GM18526 (cell line): Measurements from ENCODE around the gene ADAM11.

Experiments
- POLR2A ChIP-seq: IDR thresholded peaks from 3 replicates; pipeline ENCODE4 v1.6.1; 2011; ENCODE audit not compliant: insufficient read length; ENCODE audit errors: extremely low read depth

ADAM11 gene, protein sequence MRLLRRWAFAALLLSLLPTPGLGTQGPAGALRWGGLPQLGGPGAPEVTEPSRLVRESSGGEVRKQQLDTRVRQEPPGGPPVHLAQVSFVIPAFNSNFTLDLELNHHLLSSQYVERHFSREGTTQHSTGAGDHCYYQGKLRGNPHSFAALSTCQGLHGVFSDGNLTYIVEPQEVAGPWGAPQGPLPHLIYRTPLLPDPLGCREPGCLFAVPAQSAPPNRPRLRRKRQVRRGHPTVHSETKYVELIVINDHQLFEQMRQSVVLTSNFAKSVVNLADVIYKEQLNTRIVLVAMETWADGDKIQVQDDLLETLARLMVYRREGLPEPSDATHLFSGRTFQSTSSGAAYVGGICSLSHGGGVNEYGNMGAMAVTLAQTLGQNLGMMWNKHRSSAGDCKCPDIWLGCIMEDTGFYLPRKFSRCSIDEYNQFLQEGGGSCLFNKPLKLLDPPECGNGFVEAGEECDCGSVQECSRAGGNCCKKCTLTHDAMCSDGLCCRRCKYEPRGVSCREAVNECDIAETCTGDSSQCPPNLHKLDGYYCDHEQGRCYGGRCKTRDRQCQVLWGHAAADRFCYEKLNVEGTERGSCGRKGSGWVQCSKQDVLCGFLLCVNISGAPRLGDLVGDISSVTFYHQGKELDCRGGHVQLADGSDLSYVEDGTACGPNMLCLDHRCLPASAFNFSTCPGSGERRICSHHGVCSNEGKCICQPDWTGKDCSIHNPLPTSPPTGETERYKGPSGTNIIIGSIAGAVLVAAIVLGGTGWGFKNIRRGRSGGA

DNA sequence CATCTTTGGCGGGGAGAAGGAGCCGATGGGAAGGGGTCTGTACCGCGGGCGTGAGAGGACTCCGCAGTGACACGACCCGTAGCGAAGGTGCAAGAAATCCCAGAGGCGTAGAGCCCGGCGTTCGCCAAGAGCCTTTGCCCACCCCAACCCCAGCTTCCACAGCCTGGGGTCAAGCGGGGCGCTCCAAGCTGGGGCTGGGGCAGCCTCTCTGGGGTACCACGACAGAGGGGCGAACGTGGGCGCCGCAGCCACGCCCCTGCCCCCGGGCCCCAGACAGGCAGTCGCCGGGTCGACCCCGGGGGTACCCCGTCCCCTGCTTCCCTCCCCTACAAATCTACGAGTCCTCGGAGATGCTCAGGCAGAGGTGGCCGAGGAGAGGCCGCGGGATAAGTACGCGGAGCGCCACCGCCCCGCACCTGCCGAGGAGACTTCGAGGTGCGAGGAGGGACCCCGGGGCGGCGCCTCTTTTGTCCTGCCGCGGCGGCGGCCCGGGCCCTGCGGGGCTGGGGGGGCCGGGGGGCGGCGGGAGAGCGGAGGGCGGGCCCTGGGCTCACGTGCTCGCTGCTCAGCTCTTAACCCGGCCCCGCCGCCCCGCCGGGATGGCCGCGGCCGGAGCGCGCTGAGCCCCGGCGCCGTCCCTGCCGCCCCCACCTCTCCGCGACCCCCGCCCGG lies at the start of gene ADAM11:
ADAM11 (plus strand) TSS at position 575 of the 672 bp plus-strand sequence. CDS start 212 bp downstream, outside the sequence.
- no peak for TF ChIP-seq POLR2A

DNA sequence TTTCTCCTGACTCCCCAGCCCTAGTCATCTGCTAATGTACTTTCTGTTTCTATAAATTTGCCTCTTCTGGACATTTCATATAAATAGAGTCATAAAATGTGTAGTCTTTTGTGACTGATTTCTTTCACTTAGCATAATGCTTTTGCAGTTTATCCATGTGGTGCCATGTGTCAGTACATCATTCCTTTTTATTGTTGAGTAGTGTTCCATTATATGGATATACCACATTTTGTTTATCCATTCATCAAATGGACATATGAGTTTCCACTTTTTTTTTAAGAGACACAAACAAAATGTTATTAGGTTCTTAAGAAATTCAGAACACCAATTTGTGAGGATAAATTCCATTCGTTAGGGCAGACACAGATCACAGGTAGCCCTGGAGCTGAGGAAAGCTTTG lies 39.3 kb upstream of the ADAM11 start:
- TF ChIP-seq POLR2A: no peak

DNA sequence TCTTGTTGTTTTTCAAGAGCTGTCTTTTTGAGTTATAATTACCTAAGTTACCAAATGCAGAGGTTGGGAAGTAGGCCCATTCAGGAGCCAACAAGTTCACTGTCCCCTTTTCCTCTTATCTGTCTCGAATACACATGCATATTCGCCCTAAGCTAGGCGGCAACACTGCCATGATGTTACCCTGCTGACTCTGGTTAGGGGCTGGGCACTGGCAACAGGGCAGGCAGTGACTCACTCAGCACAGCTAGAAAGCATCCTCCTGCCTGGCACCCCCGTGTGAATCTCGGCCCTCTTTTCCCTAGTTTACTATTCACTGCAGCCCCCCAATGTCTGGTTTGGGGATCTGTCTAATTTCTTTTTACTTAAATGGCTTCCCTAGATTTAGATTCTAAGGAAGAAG lies 36.5 kb upstream of the ADAM11 start:
- no peak for TF ChIP-seq POLR2A

DNA sequence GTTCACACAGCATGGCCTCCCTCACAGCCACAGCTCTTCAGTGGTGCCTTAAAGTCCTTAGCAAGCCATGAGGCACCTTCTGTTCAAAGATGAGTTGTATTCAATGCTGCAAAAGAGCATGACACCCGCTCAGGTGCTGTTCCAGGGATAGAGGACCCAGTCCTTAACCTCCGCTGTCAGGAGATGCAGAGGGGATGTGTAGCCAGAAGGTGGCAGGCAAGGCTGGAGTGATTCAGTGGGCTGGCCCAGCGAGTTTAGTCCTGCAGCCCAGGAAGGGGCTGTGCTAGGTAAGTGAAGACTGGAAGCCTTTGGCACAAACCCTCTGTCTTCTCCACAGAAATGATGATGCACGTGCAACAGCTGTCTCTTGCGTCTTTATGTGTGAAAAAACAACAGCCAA lies 25.0 kb upstream of the ADAM11 start:
- no peak for TF ChIP-seq POLR2A

DNA sequence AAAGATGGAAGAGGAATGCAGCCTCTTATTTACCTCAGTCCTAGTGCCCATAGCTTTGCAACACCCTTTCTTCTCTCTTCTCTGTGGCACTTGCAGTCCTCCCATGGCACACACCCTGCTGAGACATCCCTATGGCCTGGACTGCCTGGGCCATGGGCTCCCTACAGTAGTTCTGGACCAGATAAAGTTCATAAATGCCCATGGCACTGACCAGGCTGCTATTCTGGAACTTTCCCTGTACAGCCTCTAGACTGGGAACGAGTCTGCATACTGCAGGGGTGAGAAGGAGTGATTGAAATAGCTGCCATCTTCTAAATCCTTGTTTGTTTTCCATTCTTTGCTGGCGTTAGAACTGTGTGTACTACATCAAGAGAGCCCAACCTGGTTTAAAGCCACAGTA lies 24.5 kb upstream of the ADAM11 start:
- TF ChIP-seq POLR2A: no peak

DNA sequence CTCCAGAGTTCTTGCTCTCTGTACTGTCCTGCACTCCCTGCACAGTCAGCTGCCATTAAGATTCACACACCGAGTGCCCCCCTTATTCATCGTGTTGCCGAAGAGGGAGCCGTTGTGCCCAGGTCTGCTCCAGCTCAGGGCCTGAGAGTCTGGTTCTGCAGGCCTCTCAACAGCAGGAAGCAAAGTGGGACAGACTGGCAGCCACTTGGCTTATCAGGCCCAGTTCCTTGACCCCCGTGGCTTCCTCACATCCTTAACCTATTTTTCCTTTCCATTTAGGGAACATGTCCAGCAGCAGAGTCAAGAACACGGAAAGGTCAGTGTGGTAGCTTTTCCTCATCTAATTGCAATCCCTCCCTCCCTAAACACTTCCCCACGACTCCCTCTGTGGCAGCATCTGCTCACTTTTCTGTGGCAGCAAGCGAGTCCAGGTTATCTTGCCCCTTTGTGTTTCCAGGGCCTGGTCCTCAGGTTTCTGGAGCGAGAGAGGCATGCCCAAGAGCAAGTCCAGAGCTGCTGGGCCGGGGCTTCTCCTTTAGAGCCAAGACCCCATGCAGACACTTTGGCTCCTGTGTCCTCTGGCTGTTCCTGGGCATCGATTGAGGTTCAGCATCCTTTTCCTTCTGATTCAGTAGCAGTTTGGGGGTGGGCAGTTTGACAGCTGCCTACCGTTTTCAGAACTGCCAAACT lies 22.1 kb upstream of the ADAM11 start:
- TF ChIP-seq POLR2A: no peak

DNA sequence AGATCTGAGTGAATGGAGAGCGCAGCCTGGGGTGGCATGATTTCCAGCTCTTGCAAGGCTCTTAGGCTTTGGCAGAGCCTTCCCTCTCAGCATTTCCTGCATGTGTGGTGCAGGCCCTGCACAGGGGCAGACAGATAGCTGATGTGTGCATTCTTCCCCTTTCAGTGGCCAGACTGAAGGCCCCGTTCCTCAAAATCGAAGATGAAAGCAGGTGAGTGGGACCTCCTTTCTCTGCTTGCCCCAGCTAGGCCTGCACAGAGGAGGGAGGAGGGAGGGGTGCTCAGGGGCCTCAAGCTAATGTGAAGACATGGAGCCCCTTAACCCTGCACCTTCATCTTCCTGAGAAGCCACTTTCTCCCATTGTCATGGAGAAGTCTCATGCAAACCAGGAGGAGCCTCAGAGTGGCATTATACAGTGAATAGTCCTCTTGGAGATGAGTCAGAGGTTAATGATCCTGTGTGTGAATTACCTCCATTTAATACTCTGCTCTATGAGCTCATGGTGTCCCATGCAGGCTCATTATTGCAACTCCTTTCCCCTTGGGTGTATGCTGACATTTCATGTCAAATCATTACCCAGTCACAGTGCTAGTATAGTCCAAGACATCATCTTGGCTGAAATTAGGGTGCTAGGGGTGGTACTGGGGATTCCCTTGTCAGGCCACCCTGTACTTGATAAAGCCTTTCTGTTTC lies 20.4 kb upstream of the ADAM11 start:
- no peak for TF ChIP-seq POLR2A

DNA sequence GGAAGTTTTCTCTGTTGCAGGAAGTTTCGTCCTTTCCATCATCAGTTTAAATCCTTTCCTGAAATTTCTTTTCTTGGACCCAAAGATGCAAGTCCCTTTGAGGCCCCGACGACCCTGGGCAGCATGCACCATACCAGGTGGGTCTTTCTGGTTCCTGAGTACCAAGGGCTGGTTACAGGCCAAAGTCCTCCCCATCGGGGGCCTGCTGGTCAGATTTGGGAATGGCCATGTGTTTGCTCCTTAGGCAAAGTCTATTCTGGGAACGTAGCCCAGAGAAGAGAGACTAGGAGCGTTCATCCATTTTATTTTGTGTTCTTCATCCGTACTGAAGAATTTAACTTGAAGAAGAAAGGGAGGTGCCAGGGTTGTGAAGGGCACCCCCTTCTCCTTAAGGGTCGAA lies 17.5 kb upstream of the ADAM11 start:
- TF ChIP-seq POLR2A: no peak

DNA sequence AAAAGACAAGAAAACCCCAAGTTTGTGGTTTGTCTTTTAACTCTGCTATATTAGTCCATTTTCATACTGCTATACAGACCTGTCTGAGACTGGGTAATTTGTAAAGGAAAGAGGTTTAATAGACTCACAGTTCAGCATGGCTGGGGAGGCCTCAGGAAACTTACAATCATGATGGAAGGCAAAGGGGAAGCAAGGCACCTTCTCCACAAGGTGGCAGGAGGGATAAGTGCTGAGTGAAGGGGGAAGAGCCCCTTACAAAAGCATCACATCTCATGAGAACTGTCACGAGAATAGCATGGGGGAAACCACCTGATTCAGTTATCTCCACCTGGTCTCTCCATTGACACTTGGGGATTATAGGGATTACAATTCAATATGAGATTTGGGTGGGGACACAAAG lies 13.5 kb upstream of the ADAM11 start:
- no peak for TF ChIP-seq POLR2A

DNA sequence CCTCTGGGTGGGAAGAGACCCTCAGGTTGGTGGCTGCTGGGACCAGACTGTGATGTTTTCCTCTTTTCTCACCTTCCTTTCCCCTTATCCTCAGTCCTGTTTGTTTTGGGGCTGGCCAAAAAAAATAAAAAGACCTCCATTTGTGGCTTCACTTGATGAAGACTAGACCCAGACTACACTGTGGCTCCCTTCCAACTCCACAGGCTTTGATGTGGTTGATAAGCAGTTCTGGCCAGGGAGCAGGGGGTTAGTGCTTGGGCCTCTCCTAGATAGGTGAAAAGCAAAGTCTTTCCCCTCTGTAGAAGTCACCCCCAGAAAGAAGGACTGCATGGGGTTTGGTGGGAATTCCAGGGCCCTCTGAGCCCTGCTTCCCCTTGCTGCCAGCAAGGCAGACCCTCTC lies 11.2 kb upstream of the ADAM11 start:
- TF ChIP-seq POLR2A: no peak

DNA sequence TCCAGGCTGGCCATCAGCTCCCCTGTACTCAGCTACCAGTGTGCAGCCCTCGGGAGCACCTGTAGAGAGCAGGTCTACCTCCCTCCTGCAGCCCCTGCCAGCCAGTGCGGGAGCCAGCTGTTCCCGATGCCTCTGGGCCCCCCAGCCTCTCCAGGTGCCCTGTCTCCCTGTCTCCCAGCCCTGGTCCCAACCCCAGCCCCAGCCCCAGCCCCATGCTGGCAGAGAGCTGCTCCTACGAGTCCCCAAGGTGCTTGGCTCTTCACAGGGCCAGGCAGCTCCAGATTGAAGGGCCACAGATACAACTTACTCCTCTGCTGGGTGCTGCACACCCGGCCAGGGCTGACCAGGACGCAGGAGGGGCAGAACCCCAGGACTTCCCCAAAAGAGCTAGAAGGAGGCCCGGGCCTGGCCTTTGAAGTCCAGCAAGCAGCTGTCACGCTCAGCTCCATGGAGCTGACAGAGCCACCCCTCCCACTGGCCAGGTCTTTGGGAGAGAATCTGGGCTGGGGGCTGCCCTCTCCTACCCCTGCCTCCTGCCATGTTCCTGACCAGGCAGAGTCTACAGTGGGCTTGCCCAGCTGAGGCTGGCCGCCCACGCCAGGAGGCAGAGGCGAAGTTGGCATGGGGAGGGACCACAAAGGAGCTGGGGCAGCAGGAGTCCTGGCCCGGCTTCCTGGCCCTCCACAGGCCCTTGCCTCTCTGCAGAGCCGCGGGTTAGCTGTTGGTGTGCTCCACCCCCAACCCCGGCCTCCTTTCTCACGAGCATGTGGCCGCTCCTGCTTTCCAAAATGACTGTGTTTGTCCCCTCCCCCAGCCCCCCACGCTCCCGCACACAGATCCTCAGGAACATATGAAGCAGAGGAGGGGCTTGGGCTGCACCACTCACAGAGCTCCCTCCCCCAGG lies 9.5 kb upstream of the ADAM11 start:
- no peak for TF ChIP-seq POLR2A

DNA sequence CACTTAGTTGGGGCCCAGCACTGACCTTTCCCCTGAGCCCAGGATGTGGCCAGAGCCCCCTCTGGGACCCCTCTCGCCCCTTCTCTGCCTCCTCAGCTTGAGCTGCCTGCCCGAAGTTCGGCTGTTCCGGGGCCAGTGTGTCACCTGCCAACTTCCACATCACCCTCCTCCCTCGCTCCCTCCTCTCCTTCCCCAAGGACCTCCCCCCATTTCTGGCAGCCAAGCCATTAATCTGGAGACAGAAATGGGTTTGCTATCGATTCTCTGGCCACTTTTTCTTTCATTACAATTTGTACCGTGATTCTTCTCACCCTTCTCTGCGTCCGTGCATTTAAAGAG lies 8.8 kb upstream of the ADAM11 start:
- no peak for TF ChIP-seq POLR2A

DNA sequence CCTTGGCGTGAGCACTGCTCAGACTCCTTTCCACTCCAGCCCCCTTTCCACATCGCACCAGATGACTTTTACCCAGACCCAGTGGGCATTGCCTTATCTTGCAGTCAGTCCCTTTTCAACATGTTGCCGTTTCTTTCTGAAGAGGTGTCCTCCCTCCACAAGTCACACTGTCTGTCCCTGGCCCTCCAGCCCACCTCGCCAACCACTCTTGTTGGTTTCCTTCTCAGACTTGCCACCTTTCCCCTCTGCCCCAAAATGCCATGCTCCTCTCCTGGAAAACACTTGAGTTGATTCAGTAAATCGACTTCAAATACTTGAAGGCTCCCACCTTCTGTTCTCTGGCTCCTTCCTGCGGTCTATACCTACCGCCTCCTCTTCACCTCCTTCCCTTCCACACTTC lies 7.5 kb upstream of the ADAM11 start:
- no peak for TF ChIP-seq POLR2A

DNA sequence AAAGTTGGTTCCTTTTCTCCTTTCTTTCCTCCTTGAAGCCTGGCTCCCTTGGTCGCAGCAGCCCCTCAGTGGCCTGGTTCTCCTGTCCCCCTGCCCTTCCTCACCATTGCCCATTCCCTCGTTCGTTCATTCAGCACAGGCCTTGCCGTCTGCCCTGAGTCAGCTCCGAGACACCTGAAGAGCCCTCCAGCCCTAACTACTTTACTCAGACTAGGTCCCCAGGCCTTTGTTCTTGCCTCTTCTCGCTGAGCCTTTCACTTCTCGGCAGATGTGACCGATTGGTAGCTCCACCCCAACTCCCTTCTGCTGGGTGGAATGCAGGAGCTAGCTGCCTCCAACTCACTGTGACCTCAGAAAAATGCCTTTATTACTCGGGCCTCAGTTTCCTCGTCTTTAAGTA lies 7.0 kb upstream of the ADAM11 start:
- no peak for TF ChIP-seq POLR2A
